SK-N-SH (cell line): ENCODE measurements around the gene ZNF664. TPM values are rescaled to one million over a fixed set of nuclear protein-coding genes. Genes with fewer than 3 reads are reported as not detected.

Experiments
- CTCF ChIA-PET: fragments of 300-600, 350-600 bp; formaldehyde crosslinking; extraction: SDS; loops from one replicate; lab custom pipeline; 2021; lab: Yijun Ruan, JAX
- POLR2A ChIA-PET: fragments of 350-600 bp; sonication (Branson Sonifier 250); formaldehyde crosslinking; extraction: SDS; loops from one replicate; lab custom pipeline; 2020; ENCODE audit warnings: antibody characterized with exemption, inconsistent platforms; lab: Yijun Ruan, JAX
- DNase-seq: peaks from one replicate; pipeline ENCODE4 v3.0.0; 2012
- H2AFZ ChIP-seq: fragments of 200-600 bp; sonication (generic); 2 replicates; pipeline ENCODE4 v1.8.1; 2016; ENCODE audit warnings: antibody characterized with exemption, mild to moderate bottlenecking, low read depth
- H3F3A ChIP-seq: fragments of 200-600 bp; sonication (generic); replicated peaks from 2 replicates; pipeline ENCODE3; 2016; ENCODE audit warnings: antibody characterized with exemption, mild to moderate bottlenecking; ENCODE audit not compliant: insufficient read depth
- H3K27ac ChIP-seq, 2 experiments: fragments of 200-500 bp in 1 of 2; fragments of 200-600 bp in 1 of 2; sonication (Bioruptor generic) in 1 of 2; sonication (generic), shearing (Covaris generic) in 1 of 2; 2 replicates each; pipeline versions ENCODE4 v1.5.1 to v1.6.1; 2014 to 2016; ENCODE audit warnings: low read depth in 2 of 2, inconsistent platforms in 1 of 2, low read length in 1 of 2, mild to moderate bottlenecking in 1 of 2, mixed read lengths in 1 of 2
- H3K27me3 ChIP-seq: fragments of 200-600 bp; sonication (generic), shearing (Covaris generic); 2 replicates; pipeline ENCODE4 v1.6.1; 2016; ENCODE audit warnings: mixed run types; ENCODE audit not compliant: insufficient read depth
- H3K36me3 ChIP-seq, 2 experiments: fragments of 200-500 bp in 1 of 2; fragments of 200-600 bp in 1 of 2; sonication (Bioruptor generic) in 1 of 2; sonication (generic) in 1 of 2; replicated peaks in 1 of 2; 2 replicates each; pipeline versions ENCODE3 to v1.5.1; 2014 to 2016; ENCODE audit warnings: low read length in 1 of 2, mild to moderate bottlenecking in 1 of 2; ENCODE audit not compliant: insufficient read depth in 2 of 2, control insufficient read depth in 1 of 2
- H3K4me1 ChIP-seq, 2 experiments: fragments of 200-500 bp in 1 of 2; fragments of 200-600 bp in 1 of 2; sonication (Bioruptor generic) in 1 of 2; sonication (generic), shearing (Covaris generic) in 1 of 2; 2 replicates each; pipeline versions ENCODE4 v1.5.1 to v1.6.1; 2014 to 2016; ENCODE audit warnings: low read depth in 1 of 2, low read length in 1 of 2, mixed run types in 1 of 2; ENCODE audit not compliant: insufficient read depth in 2 of 2, control insufficient read depth in 1 of 2
- H3K4me2 ChIP-seq: fragments of 200-600 bp; sonication (generic), shearing (Covaris generic); 2 replicates; pipeline ENCODE4 v1.6.1; 2017; ENCODE audit warnings: mixed run types
- H3K4me3 ChIP-seq, 2 experiments: fragments of 200-500 bp in 1 of 2; fragments of 200-600 bp in 1 of 2; sonication (Bioruptor generic) in 1 of 2; sonication (generic), shearing (Covaris generic) in 1 of 2; 2 replicates each; pipeline versions ENCODE4 v1.5.1 to v1.8.1; 2014 to 2016; ENCODE audit warnings: low read depth in 2 of 2, inconsistent platforms in 1 of 2, low read length in 1 of 2, mild to moderate bottlenecking in 1 of 2, mixed read lengths in 1 of 2, moderate library complexity in 1 of 2
- H3K79me2 ChIP-seq: fragments of 200-600 bp; sonication (generic); 2 replicates; pipeline ENCODE4 v1.8.1; 2017; ENCODE audit warnings: mild to moderate bottlenecking; ENCODE audit not compliant: insufficient read depth
- H3K9ac ChIP-seq: fragments of 200-600 bp; sonication (generic); 2 replicates; pipeline ENCODE4 v1.6.1; 2017; ENCODE audit warnings: mixed run types
- H3K9me2 ChIP-seq: fragments of 200-600 bp; sonication (generic); 2 replicates; pipeline ENCODE4 v1.6.1; 2017; ENCODE audit warnings: mixed run types
- H3K9me3 ChIP-seq: fragments of 200-600 bp; sonication (generic); 2 replicates; pipeline ENCODE4 v1.6.1; 2017; ENCODE audit warnings: mixed run types, mild to moderate bottlenecking, moderate library complexity
- H4K20me1 ChIP-seq: fragments of 200-600 bp; sonication (generic); 2 replicates; pipeline ENCODE4 v1.6.1; 2017; ENCODE audit warnings: mild to moderate bottlenecking, mixed run types; ENCODE audit not compliant: insufficient read depth
- ELF1 ChIP-seq: IDR thresholded peaks from 2 replicates; pipeline ENCODE4 v1.4.0; 2012
- EP300 ChIP-seq, 2 experiments: IDR thresholded peaks; 2 replicates each; pipeline versions ENCODE4 v1.4.0 to v1.6.1; 2012; ENCODE audit warnings: borderline replicate concordance in 1 of 2, low read depth in 1 of 2, low read length in 1 of 2
- EZH2phosphoT487 ChIP-seq: fragments of 200-600 bp; sonication (generic); IDR thresholded peaks from 2 replicates; pipeline ENCODE4 v1.6.1; 2017; ENCODE audit warnings: low read depth, mixed run types, mild to moderate bottlenecking, antibody characterized with exemption, moderate library complexity, borderline replicate concordance
- FOXJ3 ChIP-seq: sonication (generic); formaldehyde crosslinking; IDR thresholded peaks from 2 replicates; pipeline ENCODE4 v1.5.1; 2020; ENCODE audit warnings: mild to moderate bottlenecking, missing genetic modification reagents
- FOXM1 ChIP-seq: IDR thresholded peaks from 2 replicates; pipeline ENCODE4 v1.4.0; 2012; ENCODE audit warnings: low read depth, mild to moderate bottlenecking
- GABPA ChIP-seq: IDR thresholded peaks from 2 replicates; pipeline ENCODE4 v1.4.0; 2012; ENCODE audit warnings: low read depth, mild to moderate bottlenecking
- JUND ChIP-seq: IDR thresholded peaks from 2 replicates; pipeline ENCODE4 v1.4.0; 2012
- MEF2A ChIP-seq: IDR thresholded peaks from 2 replicates; pipeline ENCODE4 v1.4.0; 2012; ENCODE audit warnings: low read depth, borderline replicate concordance
- MXI1 ChIP-seq: IDR thresholded peaks from 2 replicates; pipeline ENCODE4 v1.6.1; 2012; ENCODE audit warnings: mild to moderate bottlenecking, low read depth, low read length, improper control_type of control experiment
- NFIC ChIP-seq: IDR thresholded peaks from 2 replicates; pipeline ENCODE4 v1.4.0; 2012; ENCODE audit warnings: borderline replicate concordance
- POLR2AphosphoS5 ChIP-seq: IDR thresholded peaks from 2 replicates; pipeline ENCODE4 v1.6.1; 2012; ENCODE audit warnings: low read depth, low read length
- RAD21 ChIP-seq: IDR thresholded peaks from 2 replicates; pipeline ENCODE4 v1.6.1; 2012; ENCODE audit warnings: mild to moderate bottlenecking, low read length
- SMC3 ChIP-seq: IDR thresholded peaks from 2 replicates; pipeline ENCODE4 v1.6.1; 2012; ENCODE audit warnings: low read depth, low read length, improper control_type of control experiment
- TAF1 ChIP-seq: IDR thresholded peaks from 2 replicates; pipeline ENCODE4 v1.6.1; 2012; ENCODE audit warnings: low read depth, mild to moderate bottlenecking, low read length, moderate library complexity, borderline replicate concordance
- TCF12 ChIP-seq: IDR thresholded peaks from 2 replicates; pipeline ENCODE4 v1.4.0; 2012
- YY1 ChIP-seq: IDR thresholded peaks from 2 replicates; pipeline ENCODE4 v1.4.0; 2012; ENCODE audit warnings: low read depth, mild to moderate bottlenecking
- WGBS: methylation state at CpG from one replicate; pipeline ENCODE4 v1.1.6; 2017; ENCODE audit warnings: low lambda C conversion rate; 5-methylcytosine and 5-hydroxymethylcytosine counted together
- polyA plus RNA-seq, 3 experiments: library from polyadenylated mRNA; depleted of rRNA; stranded (reverse); fragments of >200 nt; gene quantifications; 2 replicates each; pipeline ENCODE4 v1.2.3, GENCODE V29; 2012
- TF ChIP-seq, protein P1 (sequence below): fragments of 200-600 bp; sonication (generic); IDR thresholded peaks from 2 replicates; pipeline ENCODE4 v1.6.1; 2017; ENCODE audit warnings: antibody characterized with exemption, mild to moderate bottlenecking, moderate library complexity
- TF ChIP-seq, protein P2 (sequence below): fragments of 150-350 bp; IDR thresholded peaks from 2 replicates; pipeline ENCODE4 v1.6.1; 2017; ENCODE audit warnings: antibody characterized with exemption, low read length, low read depth, borderline replicate concordance
- TF ChIP-seq, protein P3 (sequence below): IDR thresholded peaks from 2 replicates; pipeline ENCODE4 v1.6.1; 2012; ENCODE audit warnings: mild to moderate bottlenecking, low read depth, low read length, moderate library complexity

Gene ZNF664
- polyA plus RNA-seq, 1 of the 3 experiments (the other 2 are of a cell fraction) = 34.9 TPM

DNA sequence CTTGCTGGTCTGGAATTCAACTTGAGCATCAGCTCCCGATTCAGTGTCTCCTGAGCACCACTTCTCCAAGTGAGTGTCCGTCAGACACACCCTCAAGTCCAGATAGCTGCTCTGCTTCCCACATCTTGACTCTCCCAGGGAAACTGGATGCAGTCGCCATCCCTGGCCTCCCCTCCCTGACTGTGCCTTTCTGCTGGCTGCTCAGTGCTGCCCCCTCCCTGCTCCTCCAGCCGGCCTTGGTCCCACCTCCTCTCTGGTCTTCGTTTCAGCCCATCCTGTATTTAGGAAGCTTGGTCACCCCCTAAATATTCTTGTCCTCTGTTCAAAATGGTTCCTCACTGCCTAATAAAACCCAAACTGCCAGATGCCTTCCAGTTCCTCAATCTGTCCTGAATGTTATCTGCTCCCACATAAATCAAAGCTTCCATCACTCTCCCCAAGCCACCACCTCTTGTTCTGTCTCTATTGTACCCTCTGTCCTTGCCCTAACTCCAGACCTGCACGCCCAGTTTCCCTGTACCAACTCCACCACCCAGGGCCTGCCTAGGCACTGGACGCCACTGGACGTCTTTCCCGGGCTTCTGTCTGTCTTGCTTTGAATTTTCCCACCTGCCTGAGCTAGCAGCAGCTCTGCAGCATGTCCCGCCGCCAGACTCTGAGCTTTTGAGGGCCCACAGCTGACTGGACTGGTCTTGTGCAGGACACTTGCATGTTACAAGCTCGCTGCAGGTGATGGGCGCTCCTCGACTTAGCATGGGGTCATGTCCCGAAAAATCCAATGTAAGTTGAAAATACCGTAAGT lies 34.1 kb upstream of the ZNF664 start:
- Histone ChIP-seq H3K9me3 (no peaks in the 10 kb centered on the region), H3K79me2 (no peaks in the 10 kb centered on the region), H3K9me2 (no peaks in the 10 kb centered on the region), H2AFZ (no peak overlapping the region), H3K36me3 (peaks cover 16 to 60% of the 10 kb centered on the region in 2 experiments), H3K4me3 (no peak overlapping the region), H3F3A (no peaks in the 10 kb centered on the region), H4K20me1 (no peaks in the 10 kb centered on the region), H3K27me3 (no peaks in the 10 kb centered on the region), H3K9ac (no peak overlapping the region), H3K4me1 (no peaks in the 10 kb centered on the region), H3K4me2 (no peak overlapping the region), H3K27ac (no peak overlapping the region)
- CTCF ChIA-PET = interaction anchor here (0.6 to 1.8 kb wide), 9 partner anchors 11 to 54 kb away, joined by 3 to 7 read pairs (median 3); no protein-coding TSS in a partner anchor
- TF ChIP-seq, protein P1, sequence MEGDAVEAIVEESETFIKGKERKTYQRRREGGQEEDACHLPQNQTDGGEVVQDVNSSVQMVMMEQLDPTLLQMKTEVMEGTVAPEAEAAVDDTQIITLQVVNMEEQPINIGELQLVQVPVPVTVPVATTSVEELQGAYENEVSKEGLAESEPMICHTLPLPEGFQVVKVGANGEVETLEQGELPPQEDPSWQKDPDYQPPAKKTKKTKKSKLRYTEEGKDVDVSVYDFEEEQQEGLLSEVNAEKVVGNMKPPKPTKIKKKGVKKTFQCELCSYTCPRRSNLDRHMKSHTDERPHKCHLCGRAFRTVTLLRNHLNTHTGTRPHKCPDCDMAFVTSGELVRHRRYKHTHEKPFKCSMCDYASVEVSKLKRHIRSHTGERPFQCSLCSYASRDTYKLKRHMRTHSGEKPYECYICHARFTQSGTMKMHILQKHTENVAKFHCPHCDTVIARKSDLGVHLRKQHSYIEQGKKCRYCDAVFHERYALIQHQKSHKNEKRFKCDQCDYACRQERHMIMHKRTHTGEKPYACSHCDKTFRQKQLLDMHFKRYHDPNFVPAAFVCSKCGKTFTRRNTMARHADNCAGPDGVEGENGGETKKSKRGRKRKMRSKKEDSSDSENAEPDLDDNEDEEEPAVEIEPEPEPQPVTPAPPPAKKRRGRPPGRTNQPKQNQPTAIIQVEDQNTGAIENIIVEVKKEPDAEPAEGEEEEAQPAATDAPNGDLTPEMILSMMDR = peak; percentile 42
- peak; percentile 15; the same call in 1 of the 2 replicates for TF ChIP-seq SMC3
- no peak for TF ChIP-seq ELF1
- peak; percentile 70 for DNase-seq
- POLR2A ChIA-PET = no interaction called here
- whole genome bisulfite sequencing = 91% methylated on average over 16 of the region's 16 CpGs

DNA sequence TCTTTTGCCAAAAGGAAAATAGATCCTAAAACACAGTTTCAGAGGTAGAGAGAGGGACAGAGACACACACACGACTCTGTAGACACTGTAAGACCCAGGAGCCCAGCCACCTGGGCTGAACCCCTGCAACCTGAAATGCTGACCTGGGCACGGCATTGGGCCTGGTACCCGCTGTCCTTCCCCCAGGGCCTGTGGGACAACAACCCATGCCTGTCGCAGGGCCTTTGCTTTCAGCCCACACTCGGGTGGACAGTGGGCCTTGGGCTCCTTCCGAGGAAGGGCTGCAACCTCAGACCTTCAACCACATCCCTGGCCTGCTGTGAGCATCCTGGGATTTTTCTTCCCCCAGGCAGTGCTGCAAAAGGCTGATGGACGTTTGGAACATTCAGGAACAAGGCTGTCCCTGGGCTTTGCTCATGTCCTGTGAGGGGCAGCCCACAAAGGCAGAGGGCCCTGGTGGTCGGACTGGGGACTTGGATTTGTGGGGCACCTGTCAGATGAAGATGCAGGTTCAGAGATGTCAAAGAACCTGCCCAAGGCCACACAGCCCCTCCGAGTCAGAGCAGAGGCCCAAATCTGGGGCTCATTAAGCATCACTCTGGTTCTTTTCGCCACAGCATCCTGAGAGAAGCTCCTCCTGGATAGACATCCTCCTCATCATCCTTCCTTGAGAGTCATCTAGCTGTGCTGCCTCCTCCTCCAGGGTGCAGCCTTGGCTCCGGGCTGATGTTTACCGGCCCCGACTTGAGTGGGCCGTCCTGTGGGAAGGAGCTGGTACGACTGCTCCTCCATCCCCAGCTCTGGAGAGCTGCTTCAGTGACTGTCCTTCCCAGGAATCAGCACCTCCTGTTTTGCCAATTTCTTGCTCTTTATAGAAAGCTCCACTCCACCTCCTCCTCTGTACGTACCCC lies 33.0 kb upstream of the ZNF664 start:
- H3K4me3 ChIP-seq = no peak overlapping the region
- H2AFZ ChIP-seq = no peak overlapping the region
- no peaks in the 10 kb centered on the region for H3K9me2 ChIP-seq
- no peaks in the 10 kb centered on the region for H3K27me3 ChIP-seq
- no peak overlapping the region for H3K4me2 ChIP-seq
- ChIA-PET CTCF (interaction anchor here (0.6 to 1.5 kb wide), 4 partner anchors 12 to 53 kb away, joined by 3 to 4 read pairs (median 4); no protein-coding TSS in a partner anchor), POLR2A (no interaction called here)
- no peaks in the 10 kb centered on the region; a peak in 1 of 4 replicates for H3K4me1 ChIP-seq
- TF ChIP-seq MXI1 = no peak
- no peak for TF ChIP-seq TCF12
- TF ChIP-seq TAF1 = no peak
- no peak for TF ChIP-seq JUND
- TF ChIP-seq EZH2phosphoT487 = no peak
- TF ChIP-seq FOXJ3 (CRISPR knock-in tag) = no peak
- TF ChIP-seq YY1 = no peak
- no peak for TF ChIP-seq FOXM1
- no peak for TF ChIP-seq RAD21
- no peak for TF ChIP-seq SMC3
- no peak for TF ChIP-seq GABPA
- no peak for TF ChIP-seq NFIC
- TF ChIP-seq, protein P2, sequence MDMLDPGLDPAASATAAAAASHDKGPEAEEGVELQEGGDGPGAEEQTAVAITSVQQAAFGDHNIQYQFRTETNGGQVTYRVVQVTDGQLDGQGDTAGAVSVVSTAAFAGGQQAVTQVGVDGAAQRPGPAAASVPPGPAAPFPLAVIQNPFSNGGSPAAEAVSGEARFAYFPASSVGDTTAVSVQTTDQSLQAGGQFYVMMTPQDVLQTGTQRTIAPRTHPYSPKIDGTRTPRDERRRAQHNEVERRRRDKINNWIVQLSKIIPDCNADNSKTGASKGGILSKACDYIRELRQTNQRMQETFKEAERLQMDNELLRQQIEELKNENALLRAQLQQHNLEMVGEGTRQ = no peak
- TF ChIP-seq POLR2AphosphoS5 = no peak
- no peak for TF ChIP-seq ELF1
- TF ChIP-seq MEF2A = no peak
- TF ChIP-seq EP300 (IDR thresholded peaks at IDR 0.05; ENCODE audit: borderline replicate concordance in 1 of 2, low read depth in 1 of 2, low read length in 1 of 2) = no peak
- TF ChIP-seq, protein P3, sequence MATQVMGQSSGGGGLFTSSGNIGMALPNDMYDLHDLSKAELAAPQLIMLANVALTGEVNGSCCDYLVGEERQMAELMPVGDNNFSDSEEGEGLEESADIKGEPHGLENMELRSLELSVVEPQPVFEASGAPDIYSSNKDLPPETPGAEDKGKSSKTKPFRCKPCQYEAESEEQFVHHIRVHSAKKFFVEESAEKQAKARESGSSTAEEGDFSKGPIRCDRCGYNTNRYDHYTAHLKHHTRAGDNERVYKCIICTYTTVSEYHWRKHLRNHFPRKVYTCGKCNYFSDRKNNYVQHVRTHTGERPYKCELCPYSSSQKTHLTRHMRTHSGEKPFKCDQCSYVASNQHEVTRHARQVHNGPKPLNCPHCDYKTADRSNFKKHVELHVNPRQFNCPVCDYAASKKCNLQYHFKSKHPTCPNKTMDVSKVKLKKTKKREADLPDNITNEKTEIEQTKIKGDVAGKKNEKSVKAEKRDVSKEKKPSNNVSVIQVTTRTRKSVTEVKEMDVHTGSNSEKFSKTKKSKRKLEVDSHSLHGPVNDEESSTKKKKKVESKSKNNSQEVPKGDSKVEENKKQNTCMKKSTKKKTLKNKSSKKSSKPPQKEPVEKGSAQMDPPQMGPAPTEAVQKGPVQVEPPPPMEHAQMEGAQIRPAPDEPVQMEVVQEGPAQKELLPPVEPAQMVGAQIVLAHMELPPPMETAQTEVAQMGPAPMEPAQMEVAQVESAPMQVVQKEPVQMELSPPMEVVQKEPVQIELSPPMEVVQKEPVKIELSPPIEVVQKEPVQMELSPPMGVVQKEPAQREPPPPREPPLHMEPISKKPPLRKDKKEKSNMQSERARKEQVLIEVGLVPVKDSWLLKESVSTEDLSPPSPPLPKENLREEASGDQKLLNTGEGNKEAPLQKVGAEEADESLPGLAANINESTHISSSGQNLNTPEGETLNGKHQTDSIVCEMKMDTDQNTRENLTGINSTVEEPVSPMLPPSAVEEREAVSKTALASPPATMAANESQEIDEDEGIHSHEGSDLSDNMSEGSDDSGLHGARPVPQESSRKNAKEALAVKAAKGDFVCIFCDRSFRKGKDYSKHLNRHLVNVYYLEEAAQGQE = no peak
- peaks cover 16 to 65% of the 10 kb centered on the region in 2 experiments for H3K36me3 ChIP-seq
- H3K9ac ChIP-seq = no peak overlapping the region
- no peaks in the 10 kb centered on the region for H3K9me3 ChIP-seq
- H4K20me1 ChIP-seq = no peaks in the 10 kb centered on the region
- H3K79me2 ChIP-seq = no peaks in the 10 kb centered on the region; the same call in 1 of the 2 replicates
- DNase-seq = no peak
- 86% methylated on average over 12 of the region's 16 CpGs for WGBS
- no peaks in the 10 kb centered on the region for H3F3A ChIP-seq
- no peak overlapping the region for H3K27ac ChIP-seq
